ENCODE measurements around the gene AS3MT. TPM values are rescaled to one million over a fixed set of nuclear protein-coding genes. Genes with fewer than 3 reads are reported as not detected.

AS3MT gene
- total RNA-seq, 1 donor from 2014 or later, result 0.64 TPM

GRCh38 chr10:102917962-102918816, 48.9 kb downstream of the AS3MT start, which contains the start of gene CNNM2:
Gene CNNM2, plus strand, starts transcription at chr10:102918294. Its CDS starts 187 bp downstream, at chr10:102918481.
- Mint-ChIP-seq H3K9me3 (ENCODE audit: unreplicated experiment) (peaks cover 3% of the 10 kb centered on the region), H3K36me3 (ENCODE audit: low read depth, unreplicated experiment) (peaks cover 1% of the 10 kb centered on the region), H3K4me1 (ENCODE audit: low read depth, unreplicated experiment) (peaks cover 11% of the 10 kb centered on the region), H3K27ac (ENCODE audit: unreplicated experiment) (peak within 1 kb of the TSS; percentile 78), H3K27me3 (ENCODE audit: low read depth, unreplicated experiment) (peaks cover 10% of the 10 kb centered on the region), H3K4me3 (ENCODE audit: unreplicated experiment) (peak within 1 kb of the TSS; percentile 88)
- Histone ChIP-seq H3K79me2 (ENCODE audit: insufficient read depth, low read length) (peaks cover 7% of the 10 kb centered on the region), H3K9ac (ENCODE audit: low read length) (peak within 1 kb of the TSS; percentile 88), H3K27me3 (ENCODE audit: insufficient read depth, low read length) (peaks cover 11% of the 10 kb centered on the region), H3K4me3 (ENCODE audit: insufficient read depth, low read depth, low read length) (peak within 1 kb of the TSS; percentile 81), H3K4me1 (ENCODE audit: insufficient read depth, low read length) (peaks cover 18% of the 10 kb centered on the region), H3K9me3 (ENCODE audit: insufficient read depth, low read depth, low read length) (no peaks in the 10 kb centered on the region), H3K27ac (ENCODE audit: low read depth, low read length) (peak within 1 kb of the TSS; percentile 94), H3K36me3 (ENCODE audit: insufficient read depth, low read length) (no peaks in the 10 kb centered on the region), H4K20me1 (ENCODE audit: insufficient read depth, low read length) (peaks cover 23% of the 10 kb centered on the region), H3K4me2 (ENCODE audit: low read length) (peak within 1 kb of the TSS; percentile 92), H2AFZ (ENCODE audit: low read depth, low read length) (peak within 1 kb of the TSS; percentile 98)
- FAIRE-seq, result peak; percentile 49
- TF ChIP-seq, protein P1, sequence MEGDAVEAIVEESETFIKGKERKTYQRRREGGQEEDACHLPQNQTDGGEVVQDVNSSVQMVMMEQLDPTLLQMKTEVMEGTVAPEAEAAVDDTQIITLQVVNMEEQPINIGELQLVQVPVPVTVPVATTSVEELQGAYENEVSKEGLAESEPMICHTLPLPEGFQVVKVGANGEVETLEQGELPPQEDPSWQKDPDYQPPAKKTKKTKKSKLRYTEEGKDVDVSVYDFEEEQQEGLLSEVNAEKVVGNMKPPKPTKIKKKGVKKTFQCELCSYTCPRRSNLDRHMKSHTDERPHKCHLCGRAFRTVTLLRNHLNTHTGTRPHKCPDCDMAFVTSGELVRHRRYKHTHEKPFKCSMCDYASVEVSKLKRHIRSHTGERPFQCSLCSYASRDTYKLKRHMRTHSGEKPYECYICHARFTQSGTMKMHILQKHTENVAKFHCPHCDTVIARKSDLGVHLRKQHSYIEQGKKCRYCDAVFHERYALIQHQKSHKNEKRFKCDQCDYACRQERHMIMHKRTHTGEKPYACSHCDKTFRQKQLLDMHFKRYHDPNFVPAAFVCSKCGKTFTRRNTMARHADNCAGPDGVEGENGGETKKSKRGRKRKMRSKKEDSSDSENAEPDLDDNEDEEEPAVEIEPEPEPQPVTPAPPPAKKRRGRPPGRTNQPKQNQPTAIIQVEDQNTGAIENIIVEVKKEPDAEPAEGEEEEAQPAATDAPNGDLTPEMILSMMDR (IDR thresholded peaks at IDR 0.05; ENCODE audit: insufficient read depth, low read depth, low read length), result no peak
- TF ChIP-seq EZH2 (IDR thresholded peaks at IDR 0.05; ENCODE audit: insufficient read depth, low read length), result no peak
- peak; percentile 98 for DNase-seq (ENCODE audit: low read depth)

DNA sequence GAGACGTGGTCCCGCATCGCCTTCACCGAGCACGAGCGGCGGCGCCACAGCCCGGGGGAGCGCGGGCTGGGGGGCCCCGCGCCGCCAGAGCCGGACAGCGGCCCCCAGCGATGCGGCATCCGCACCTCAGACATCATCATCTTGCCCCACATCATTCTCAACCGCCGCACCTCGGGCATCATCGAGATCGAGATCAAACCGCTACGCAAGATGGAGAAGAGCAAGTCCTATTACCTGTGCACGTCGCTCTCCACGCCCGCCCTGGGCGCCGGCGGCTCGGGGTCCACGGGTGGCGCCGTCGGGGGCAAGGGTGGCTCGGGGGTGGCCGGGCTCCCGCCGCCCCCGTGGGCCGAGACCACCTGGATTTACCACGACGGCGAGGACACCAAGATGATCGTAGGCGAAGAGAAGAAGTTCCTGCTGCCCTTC, 49.6 kb downstream of the AS3MT start:
- H3K27ac ChIP-seq (ENCODE audit: low read depth, low read length), result peak overlapping the region; percentile 94
- no peak for DNase-seq (ENCODE audit: low read depth)
- H3K4me1 ChIP-seq (ENCODE audit: insufficient read depth, low read length), result peaks cover 18% of the 10 kb centered on the region
- Mint-ChIP-seq H3K4me3 (ENCODE audit: unreplicated experiment) (peak overlapping the region; percentile 88), H3K27ac (ENCODE audit: unreplicated experiment) (peak overlapping the region; percentile 49), H3K36me3 (ENCODE audit: low read depth, unreplicated experiment) (peaks cover 1% of the 10 kb centered on the region), H3K27me3 (ENCODE audit: low read depth, unreplicated experiment) (peaks cover 10% of the 10 kb centered on the region), H3K9me3 (ENCODE audit: unreplicated experiment) (peaks cover 3% of the 10 kb centered on the region), H3K4me1 (ENCODE audit: low read depth, unreplicated experiment) (peaks cover 11% of the 10 kb centered on the region)
- H2AFZ ChIP-seq (ENCODE audit: low read depth, low read length), result peak overlapping the region; percentile 98
- no peaks in the 10 kb centered on the region for H3K36me3 ChIP-seq (ENCODE audit: insufficient read depth, low read length)
- peak overlapping the region; percentile 92 for H3K4me2 ChIP-seq (ENCODE audit: low read length)
- peaks cover 7% of the 10 kb centered on the region for H3K79me2 ChIP-seq (ENCODE audit: insufficient read depth, low read length)
- H3K4me3 ChIP-seq (ENCODE audit: insufficient read depth, low read depth, low read length), result peak overlapping the region; percentile 81
- H3K9me3 ChIP-seq (ENCODE audit: insufficient read depth, low read depth, low read length), result no peaks in the 10 kb centered on the region
- peaks cover 11% of the 10 kb centered on the region for H3K27me3 ChIP-seq (ENCODE audit: insufficient read depth, low read length)
- peak overlapping the region; percentile 88 for H3K9ac ChIP-seq (ENCODE audit: low read length)
- H4K20me1 ChIP-seq (ENCODE audit: insufficient read depth, low read length), result peaks cover 23% of the 10 kb centered on the region
- TF ChIP-seq, protein P1 (IDR thresholded peaks at IDR 0.05; ENCODE audit: insufficient read depth, low read depth, low read length), result no peak
- TF ChIP-seq EZH2 (IDR thresholded peaks at IDR 0.05; ENCODE audit: insufficient read depth, low read length), result no peak
- no peak for FAIRE-seq

Measured in astrocyte (in vitro differentiated cells and primary cell).